Lower lobe of right lung (tissue), 2 donors: ENCODE data around the gene GNB4. TPM values are rescaled to one million over a fixed set of nuclear protein-coding genes. Genes with fewer than 3 reads are reported as not detected.

Experiments used
- ATAC-seq, 2 donors: fragments of 200-7000 bp; cut with Tn5 transposase; one replicate each; pipeline ENCODE4 v1.9.1; 2020 to 2022; ENCODE audit warnings: mild to moderate bottlenecking in 2 of 2, moderate library complexity in 2 of 2
- DNase-seq: peaks from one replicate; pipeline ENCODE4 v3.0.0-alpha.2; 2020
- H3K27ac ChIP-seq: fragments of 200-600 bp; one replicate; pipeline ENCODE4 v1.8.0; 2022
- H3K27me3 ChIP-seq: fragments of 200-600 bp; one replicate; pipeline ENCODE4 v1.8.0; 2022; ENCODE audit warnings: low read depth
- H3K36me3 ChIP-seq: fragments of 200-600 bp; one replicate; pipeline ENCODE4 v1.8.0; 2022; ENCODE audit warnings: mild to moderate bottlenecking
- H3K4me1 ChIP-seq: fragments of 200-600 bp; one replicate; pipeline ENCODE4 v1.8.0; 2022
- H3K4me3 ChIP-seq: fragments of 200-600 bp; one replicate; pipeline ENCODE4 v1.8.0; 2022; ENCODE audit warnings: mild to moderate bottlenecking
- H3K9me3 ChIP-seq: fragments of 200-600 bp; one replicate; pipeline ENCODE4 v1.8.0; 2022
- intact Hi-C: fragments of 100-400 bp; cut with DNase I; formaldehyde crosslinking; loops from one replicate; pipeline ENCODE4 v1.11.0; 2022
- total RNA-seq: library from RNA; stranded (reverse); fragmentation: NEBNext Ultra II Directional; extraction: Animal tissue kit (Norgen Biotek cat#: 25700); gene quantifications from one replicate; pipeline ENCODE4 v1.2.1, GENCODE V29; 2021
- TF ChIP-seq, protein P1 (sequence below): fragments of 200-600 bp; IDR thresholded peaks from one replicate; pipeline ENCODE4 v1.8.0; 2022; ENCODE audit warnings: antibody characterized with exemption, mild to moderate bottlenecking
- donor health status: DM: no; HTN: yes; CAD: no; lungs with severe emphysema.

The GNB4 gene
- total RNA-seq, 1 donor from 2014 or later: 60.5 TPM

DNA sequence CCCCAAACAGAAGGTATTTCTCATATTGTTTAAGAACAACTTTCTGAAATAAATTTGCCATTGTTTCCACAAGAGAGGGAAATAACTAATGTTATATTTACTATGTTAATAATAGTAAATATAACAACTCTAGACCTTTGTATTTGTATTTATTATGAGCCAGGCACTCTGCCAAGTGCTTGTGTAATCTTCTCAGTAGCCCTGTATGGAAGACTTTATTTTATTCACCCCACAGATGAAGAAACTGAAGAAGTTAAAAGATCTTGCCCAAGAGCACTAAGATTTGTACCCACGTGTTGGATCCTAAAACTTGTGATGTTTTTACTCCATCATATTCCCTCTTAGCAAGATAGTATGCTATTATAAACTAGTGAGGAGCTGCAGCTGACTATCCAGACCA is 12.0 kb upstream of the GNB4 start:
- ATAC-seq (no peak), DNase-seq (no peak)
- TF ChIP-seq, protein P1, sequence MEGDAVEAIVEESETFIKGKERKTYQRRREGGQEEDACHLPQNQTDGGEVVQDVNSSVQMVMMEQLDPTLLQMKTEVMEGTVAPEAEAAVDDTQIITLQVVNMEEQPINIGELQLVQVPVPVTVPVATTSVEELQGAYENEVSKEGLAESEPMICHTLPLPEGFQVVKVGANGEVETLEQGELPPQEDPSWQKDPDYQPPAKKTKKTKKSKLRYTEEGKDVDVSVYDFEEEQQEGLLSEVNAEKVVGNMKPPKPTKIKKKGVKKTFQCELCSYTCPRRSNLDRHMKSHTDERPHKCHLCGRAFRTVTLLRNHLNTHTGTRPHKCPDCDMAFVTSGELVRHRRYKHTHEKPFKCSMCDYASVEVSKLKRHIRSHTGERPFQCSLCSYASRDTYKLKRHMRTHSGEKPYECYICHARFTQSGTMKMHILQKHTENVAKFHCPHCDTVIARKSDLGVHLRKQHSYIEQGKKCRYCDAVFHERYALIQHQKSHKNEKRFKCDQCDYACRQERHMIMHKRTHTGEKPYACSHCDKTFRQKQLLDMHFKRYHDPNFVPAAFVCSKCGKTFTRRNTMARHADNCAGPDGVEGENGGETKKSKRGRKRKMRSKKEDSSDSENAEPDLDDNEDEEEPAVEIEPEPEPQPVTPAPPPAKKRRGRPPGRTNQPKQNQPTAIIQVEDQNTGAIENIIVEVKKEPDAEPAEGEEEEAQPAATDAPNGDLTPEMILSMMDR: no peak
- H3K9me3 ChIP-seq: no peaks in the 10 kb centered on the region
- H3K4me1 ChIP-seq: peaks cover 13% of the 10 kb centered on the region
- no peak overlapping the region for H3K4me3 ChIP-seq
- no peaks in the 10 kb centered on the region for H3K36me3 ChIP-seq
- intact Hi-C loops: no loop called here
- no peak overlapping the region for H3K27ac ChIP-seq
- no peaks in the 10 kb centered on the region for H3K27me3 ChIP-seq

DNA sequence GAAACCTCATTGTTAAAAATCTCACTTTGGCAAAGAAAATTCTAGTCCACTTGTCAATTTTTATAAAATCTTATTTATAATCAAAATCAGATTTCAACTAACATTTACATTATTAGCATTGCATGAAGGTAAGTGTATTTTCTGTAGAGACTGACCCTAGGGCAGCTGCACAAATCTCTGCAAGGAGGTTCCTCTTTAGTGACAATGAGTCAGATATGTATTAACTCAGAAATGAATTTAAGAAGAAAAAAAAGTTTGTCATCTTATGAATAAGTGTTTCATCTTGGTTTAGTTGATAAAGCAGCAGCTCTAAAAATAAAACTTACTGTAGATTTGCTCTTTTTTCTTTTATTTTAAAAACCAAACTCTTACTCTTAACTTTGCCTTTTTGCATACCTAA is 9.0 kb upstream of the GNB4 start:
- intact Hi-C loops: no loop called here
- Histone ChIP-seq H3K27ac (no peak overlapping the region), H3K9me3 (no peaks in the 10 kb centered on the region), H3K36me3 (no peaks in the 10 kb centered on the region), H3K4me3 (no peak overlapping the region), H3K27me3 (no peaks in the 10 kb centered on the region), H3K4me1 (peaks cover 13% of the 10 kb centered on the region)
- TF ChIP-seq, protein P1: no peak
- ATAC-seq (no peak), DNase-seq (no peak)

DNA sequence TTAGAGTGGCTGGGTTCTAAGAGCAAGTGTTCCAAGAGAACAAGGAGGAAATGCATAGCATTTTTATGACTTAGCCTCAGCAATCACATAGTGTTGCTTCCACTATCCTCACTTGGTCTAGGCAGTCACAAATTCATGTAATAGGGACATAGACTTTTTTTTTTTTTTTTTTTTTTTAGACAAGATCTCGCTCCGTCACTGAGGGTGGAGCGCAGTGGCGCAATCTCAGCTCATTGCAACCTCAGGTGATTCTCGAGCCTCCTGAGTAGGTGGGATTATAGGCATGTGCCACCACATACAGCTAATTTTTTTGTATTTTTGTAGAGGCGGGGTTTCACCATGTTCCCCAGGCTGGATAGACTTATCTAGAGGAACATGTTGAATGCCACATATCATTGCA is 4.7 kb upstream of the GNB4 start:
- Histone ChIP-seq H3K4me3 (no peak overlapping the region), H3K27me3 (no peaks in the 10 kb centered on the region), H3K4me1 (peaks cover 14% of the 10 kb centered on the region), H3K9me3 (no peaks in the 10 kb centered on the region), H3K36me3 (no peaks in the 10 kb centered on the region), H3K27ac (no peak overlapping the region)
- TF ChIP-seq, protein P1: no peak
- no peak for DNase-seq
- no peak for ATAC-seq
- intact Hi-C loops: no loop called here

DNA sequence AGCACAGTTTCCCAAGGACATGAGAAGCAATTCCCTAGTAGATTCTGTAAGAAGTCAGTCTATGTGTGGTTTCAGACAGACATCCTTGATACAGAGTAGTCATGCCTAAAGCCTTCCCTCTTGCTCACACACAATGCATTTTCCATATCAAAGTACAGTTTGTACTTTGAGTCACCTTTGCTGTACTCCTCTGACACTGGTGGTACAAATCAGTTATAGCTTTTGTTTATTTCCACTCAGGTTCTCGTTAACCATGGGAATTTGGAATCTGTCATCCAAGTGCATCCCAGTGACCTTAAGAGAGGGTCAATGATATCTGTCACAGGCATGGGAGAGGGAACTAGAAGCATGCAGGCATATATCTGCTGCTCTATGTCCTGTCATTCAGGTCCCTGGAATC is 3.6 kb upstream of the GNB4 start:
- Histone ChIP-seq H3K27me3 (no peaks in the 10 kb centered on the region), H3K9me3 (no peaks in the 10 kb centered on the region), H3K27ac (no peak overlapping the region), H3K4me1 (peaks cover 15% of the 10 kb centered on the region), H3K36me3 (no peaks in the 10 kb centered on the region), H3K4me3 (no peak overlapping the region)
- no peak for DNase-seq
- TF ChIP-seq, protein P1: no peak
- intact Hi-C loops: no loop called here
- ATAC-seq: no peak

DNA sequence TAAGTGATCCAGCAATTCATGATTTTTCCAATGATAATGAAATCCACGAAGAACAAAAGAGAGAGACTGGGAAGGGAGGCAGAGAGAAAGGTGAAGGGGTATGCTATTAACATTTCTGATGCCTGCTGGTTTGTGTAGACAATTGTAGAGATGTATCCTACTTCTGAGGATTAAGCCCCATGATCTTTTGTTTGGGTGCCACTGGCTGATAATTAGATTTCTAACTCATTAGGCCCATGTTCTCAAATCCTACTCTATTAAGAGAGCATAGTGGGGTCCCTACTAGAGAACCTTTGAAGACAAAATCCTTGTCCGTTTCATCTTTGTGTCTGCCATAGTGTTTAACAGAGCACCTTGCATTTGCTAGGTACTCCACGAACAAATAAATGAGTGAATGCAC is 2.7 kb upstream of the GNB4 start:
- Histone ChIP-seq H3K27me3 (no peaks in the 10 kb centered on the region), H3K4me1 (peaks cover 24% of the 10 kb centered on the region), H3K9me3 (no peaks in the 10 kb centered on the region), H3K36me3 (no peaks in the 10 kb centered on the region), H3K27ac (no peak overlapping the region), H3K4me3 (no peak overlapping the region)
- intact Hi-C loops: no loop called here
- TF ChIP-seq, protein P1: no peak
- no peak for ATAC-seq
- no peak for DNase-seq

DNA sequence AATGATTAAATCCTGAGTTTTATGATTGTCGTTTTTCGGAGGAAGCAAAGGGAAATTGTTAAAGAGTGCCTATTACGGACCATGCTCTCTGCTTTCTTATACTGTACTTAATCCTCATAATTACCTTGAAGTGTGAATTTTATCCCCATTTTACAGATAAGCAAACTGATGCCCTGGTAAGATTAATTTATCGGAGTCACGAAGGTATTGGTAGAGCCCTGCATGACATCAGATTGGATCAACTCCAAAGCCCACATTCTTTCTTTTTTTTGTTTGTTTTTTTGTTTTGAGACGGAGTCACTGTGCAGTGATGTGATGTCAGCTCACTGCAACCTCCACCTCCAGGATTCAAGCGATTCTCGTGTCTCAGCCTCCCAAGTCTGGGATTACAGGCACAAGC is 1.6 kb upstream of the GNB4 start:
- no peak for DNase-seq
- Histone ChIP-seq H3K27ac (peak overlapping the region; percentile 95), H3K36me3 (no peaks in the 10 kb centered on the region), H3K4me1 (peaks cover 35% of the 10 kb centered on the region), H3K27me3 (no peaks in the 10 kb centered on the region), H3K9me3 (no peaks in the 10 kb centered on the region), H3K4me3 (no peak overlapping the region)
- no peak for ATAC-seq
- TF ChIP-seq, protein P1: no peak
- intact Hi-C loops: no loop called here
